PC-9 (cell line): ENCODE data around the gene RSBN1L. TPM values are rescaled to one million over a fixed set of nuclear protein-coding genes. Genes with fewer than 3 reads are reported as not detected.

ENCODE experiments used
- BruUV-seq: library from RNA; stranded (reverse); fragments of 400-500 nt; replicated peaks from 2 replicates; lab custom pipeline; 2021; lab: Mats Ljungman, UMichigan
- CTCF ChIA-PET: fragments of 300-600 bp; sonication (Branson Sonifier 250); formaldehyde crosslinking; loops from one replicate; lab custom pipeline; 2022; ENCODE audit warnings: antibody characterized with exemption; lab: Charles Lee
- POLR2A ChIA-PET: fragments of 300-600 bp; sonication (Branson Sonifier 250); formaldehyde crosslinking; loops from one replicate; lab custom pipeline; 2022; ENCODE audit warnings: antibody characterized with exemption; ENCODE audit not compliant: unreplicated experiment; lab: Charles Lee
- DNase-seq, 2 experiments: peaks; one replicate each; pipeline versions ENCODE4 v3.0.0 to v3.0.0-alpha.2; 2015 to 2022; ENCODE audit warnings: mixed read lengths in 1 of 2
- H2AFZ ChIP-seq: fragments of 200-600 bp; sonication (generic); 2 replicates; pipeline ENCODE4 v1.8.1; 2017; ENCODE audit warnings: antibody characterized with exemption
- H3F3A ChIP-seq: fragments of 200-600 bp; sonication (generic); 2 replicates; pipeline ENCODE4 v1.8.1; 2017; ENCODE audit warnings: antibody characterized with exemption, mild to moderate bottlenecking, low read depth; ENCODE audit not compliant: insufficient read depth
- H3K27ac ChIP-seq: fragments of 200-600 bp; sonication (generic); 2 replicates; pipeline ENCODE4 v1.6.1; 2016; ENCODE audit warnings: mixed run types
- H3K27me3 ChIP-seq: fragments of 200-600 bp; sonication (generic); 2 replicates; pipeline ENCODE4 v1.6.1; 2016; ENCODE audit warnings: low read depth, mixed run types; ENCODE audit not compliant: insufficient read depth
- H3K36me3 ChIP-seq: fragments of 200-600 bp; sonication (generic); 2 replicates; pipeline ENCODE4 v1.6.1; 2016; ENCODE audit warnings: low read depth, mixed run types
- H3K4me1 ChIP-seq: fragments of 200-600 bp; sonication (generic); replicated peaks from 2 replicates; pipeline ENCODE4 v1.6.1; 2016; ENCODE audit warnings: mixed run types; ENCODE audit not compliant: insufficient read depth
- H3K4me2 ChIP-seq: fragments of 200-600 bp; sonication (generic); 2 replicates; pipeline ENCODE4 v1.6.1; 2017; ENCODE audit warnings: mixed run types
- H3K4me3 ChIP-seq: fragments of 200-600 bp; sonication (generic); 2 replicates; pipeline ENCODE4 v1.6.1; 2016; ENCODE audit warnings: mixed run types
- H3K79me2 ChIP-seq: fragments of 200-600 bp; sonication (generic); 2 replicates; pipeline ENCODE4 v1.6.1; 2017; ENCODE audit warnings: low read depth, mixed run types
- H3K9me2 ChIP-seq: fragments of 200-600 bp; sonication (generic); 2 replicates; pipeline ENCODE4 v1.8.1; 2017; ENCODE audit warnings: mild to moderate bottlenecking; ENCODE audit not compliant: insufficient read depth
- H3K9me3 ChIP-seq: fragments of 200-600 bp; sonication (generic); 2 replicates; pipeline ENCODE4 v1.8.1; 2016; ENCODE audit warnings: low read depth; ENCODE audit not compliant: insufficient read depth
- H4K20me1 ChIP-seq: fragments of 200-600 bp; sonication (generic); 2 replicates; pipeline ENCODE4 v1.8.1; 2017; ENCODE audit not compliant: insufficient read depth
- EZH2 ChIP-seq: fragments of 200-600 bp; sonication (generic); IDR thresholded peaks from 2 replicates; pipeline ENCODE4 v1.8.0; 2017; ENCODE audit warnings: antibody characterized with exemption, low read depth
- intact Hi-C: fragments of 100-400 bp; cut with micrococcal nuclease; formaldehyde crosslinking; loops from one replicate; pipeline ENCODE4 v1.10.0; 2022; ENCODE audit not compliant: unreplicated experiment
- total RNA-seq: library from RNA; stranded (reverse); gene quantifications from 2 replicates; pipeline ENCODE4 v1.2.3, GENCODE V29; 2021
- TF ChIP-seq, protein P1 (sequence below): fragments of 200-600 bp; sonication (generic); conservative IDR thresholded peaks from 2 replicates; pipeline ENCODE4 v1.6.1; 2017; ENCODE audit warnings: mixed run types, antibody characterized with exemption, mild to moderate bottlenecking, moderate library complexity

RSBN1L gene
- total RNA-seq, 1 experiment from 2014 or later, result 20.7 TPM

- POLR2A ChIA-PET, result no interaction called here
Observed at GRCh38 chr7:77731716-77732115, 35.5 kb downstream of the RSBN1L start.

DNA sequence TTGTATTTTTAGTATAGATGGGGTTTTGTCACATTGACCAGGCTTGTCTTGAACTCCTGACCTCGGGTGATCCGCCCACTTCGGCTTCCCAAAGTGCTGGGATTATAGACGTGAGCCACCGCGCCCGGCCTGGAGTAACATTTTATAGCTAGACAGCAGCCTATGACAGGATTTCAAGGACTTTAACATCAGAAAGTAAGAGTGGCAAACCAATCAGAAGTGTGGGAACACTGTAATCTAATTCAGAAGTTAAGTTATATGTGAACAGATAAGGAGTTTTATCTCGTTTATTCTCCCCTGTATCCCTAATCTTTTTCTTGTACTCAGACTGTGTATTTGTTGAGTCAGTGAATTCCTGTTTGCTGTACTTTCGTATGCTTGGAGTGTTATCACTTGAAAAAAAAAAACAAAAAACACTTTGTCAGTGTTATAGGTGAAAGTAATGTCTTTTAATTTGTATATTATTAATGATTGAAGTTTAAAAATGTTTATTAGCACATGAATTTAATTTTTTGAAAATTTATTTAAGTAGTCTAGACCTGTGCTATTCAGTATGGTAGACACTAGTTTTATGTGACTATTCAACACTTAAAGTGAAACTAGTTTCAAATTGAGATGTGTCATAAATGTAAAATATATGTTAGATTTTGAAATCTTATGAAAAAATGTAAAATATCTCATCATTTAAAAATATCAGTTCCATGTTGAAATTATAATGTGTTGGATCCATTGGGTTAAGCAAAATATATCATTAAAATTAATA, 38.6 kb downstream of the RSBN1L start:
- Histone ChIP-seq H3K79me2 (peaks cover 57% of the 10 kb centered on the region), H3K4me3 (no peak overlapping the region), H3K9me3 (no peaks in the 10 kb centered on the region), H3K4me1 (no peaks in the 10 kb centered on the region), H4K20me1 (peaks cover 3% of the 10 kb centered on the region), H3K27ac (no peak overlapping the region), H3K4me2 (no peak overlapping the region), H3K27me3 (no peaks in the 10 kb centered on the region), H3F3A (no peaks in the 10 kb centered on the region; the same call in 1 of the 2 replicates), H2AFZ (no peak overlapping the region), H3K9me2 (no peaks in the 10 kb centered on the region), H3K36me3 (no peaks in the 10 kb centered on the region)
- no peak for DNase-seq
- intact Hi-C loops, result no loop called here
- POLR2A ChIA-PET, result no interaction called here
- CTCF ChIA-PET, result no interaction called here
- no peak for TF ChIP-seq EZH2
- TF ChIP-seq, protein P1, sequence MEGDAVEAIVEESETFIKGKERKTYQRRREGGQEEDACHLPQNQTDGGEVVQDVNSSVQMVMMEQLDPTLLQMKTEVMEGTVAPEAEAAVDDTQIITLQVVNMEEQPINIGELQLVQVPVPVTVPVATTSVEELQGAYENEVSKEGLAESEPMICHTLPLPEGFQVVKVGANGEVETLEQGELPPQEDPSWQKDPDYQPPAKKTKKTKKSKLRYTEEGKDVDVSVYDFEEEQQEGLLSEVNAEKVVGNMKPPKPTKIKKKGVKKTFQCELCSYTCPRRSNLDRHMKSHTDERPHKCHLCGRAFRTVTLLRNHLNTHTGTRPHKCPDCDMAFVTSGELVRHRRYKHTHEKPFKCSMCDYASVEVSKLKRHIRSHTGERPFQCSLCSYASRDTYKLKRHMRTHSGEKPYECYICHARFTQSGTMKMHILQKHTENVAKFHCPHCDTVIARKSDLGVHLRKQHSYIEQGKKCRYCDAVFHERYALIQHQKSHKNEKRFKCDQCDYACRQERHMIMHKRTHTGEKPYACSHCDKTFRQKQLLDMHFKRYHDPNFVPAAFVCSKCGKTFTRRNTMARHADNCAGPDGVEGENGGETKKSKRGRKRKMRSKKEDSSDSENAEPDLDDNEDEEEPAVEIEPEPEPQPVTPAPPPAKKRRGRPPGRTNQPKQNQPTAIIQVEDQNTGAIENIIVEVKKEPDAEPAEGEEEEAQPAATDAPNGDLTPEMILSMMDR, result no peak
- no TSS peak for BruUV-seq

More at GRCh38 chr7:77731716-77732115, 35.5 kb downstream of the RSBN1L start:
- no peaks in the 10 kb centered on the region for H3K9me2 ChIP-seq
- no peak overlapping the region for H3K27ac ChIP-seq
- H3K9me3 ChIP-seq, result no peaks in the 10 kb centered on the region
- CTCF ChIA-PET, result no interaction called here
- no peak for TF ChIP-seq EZH2
- TF ChIP-seq, protein P1, result no peak
- H2AFZ ChIP-seq, result no peak overlapping the region
- no peaks in the 10 kb centered on the region for H3K4me1 ChIP-seq
- no TSS peak for BruUV-seq
- no peak overlapping the region for H3K4me2 ChIP-seq
- no peaks in the 10 kb centered on the region for H3K36me3 ChIP-seq
- no peak overlapping the region for H3K4me3 ChIP-seq
- intact Hi-C loops, result no loop called here
- no peak for DNase-seq
- H4K20me1 ChIP-seq, result peaks cover 3% of the 10 kb centered on the region
- H3K27me3 ChIP-seq, result no peaks in the 10 kb centered on the region
- peaks cover 79% of the 10 kb centered on the region for H3K79me2 ChIP-seq
- no peaks in the 10 kb centered on the region for H3F3A ChIP-seq

GRCh38 chr7:77735457-77735856, 39.2 kb downstream of the RSBN1L start:
- no peaks in the 10 kb centered on the region for H3K27me3 ChIP-seq
- no peaks in the 10 kb centered on the region for H3K9me2 ChIP-seq
- no peak overlapping the region for H3K27ac ChIP-seq
- no peak overlapping the region for H3K4me2 ChIP-seq
- TF ChIP-seq, protein P1, result no peak
- no peaks in the 10 kb centered on the region for H3K4me1 ChIP-seq
- no TSS peak for BruUV-seq
- H3K4me3 ChIP-seq, result no peak overlapping the region
- no peak overlapping the region for H2AFZ ChIP-seq
- H3K79me2 ChIP-seq, result peaks cover 52% of the 10 kb centered on the region
- no peaks in the 10 kb centered on the region for H3K36me3 ChIP-seq
- ChIA-PET POLR2A (no interaction called here), CTCF (no interaction called here)
- no peaks in the 10 kb centered on the region for H3K9me3 ChIP-seq
- H3F3A ChIP-seq, result no peaks in the 10 kb centered on the region; the same call in 1 of the 2 replicates
- no peak for DNase-seq
- intact Hi-C loops, result no loop called here
- peaks cover 3% of the 10 kb centered on the region for H4K20me1 ChIP-seq
